ENCODE data around the gene SYNE2.

The SYNE2 gene

GRCh38 chr14:64232095-64232838 lies 379.5 kb downstream of the SYNE2 start:
- DNase-seq: no peak

GRCh38 chr14:64232944-64233343 lies 380.1 kb downstream of the SYNE2 start:
- DNase-seq: no peak

GRCh38 chr14:64233531-64234190 lies 380.9 kb downstream of the SYNE2 start:
- DNase-seq: no peak

GRCh38 chr14:64234877-64235651 lies 382.3 kb downstream of the SYNE2 start:
- no peak for DNase-seq

- DNase-seq: no peak
Observed at GRCh38 chr14:64235652-64236640, 383.1 kb downstream of the SYNE2 start.

GRCh38 chr14:64238049-64238448 lies 385.2 kb downstream of the SYNE2 start:
- no peak for DNase-seq

GRCh38 chr14:64238631-64239030 lies 385.8 kb downstream of the SYNE2 start:
- no peak for DNase-seq

GRCh38 chr14:64244279-64244678 lies 391.5 kb downstream of the SYNE2 start:
- DNase-seq: peak; percentile 34

GRCh38 chr14:64245491-64245890 lies 392.7 kb downstream of the SYNE2 start:
- no peak for DNase-seq

- DNase-seq: no peak
Observed at GRCh38 chr14:64246688-64247087, 393.9 kb downstream of the SYNE2 start.

GRCh38 chr14:64247195-64247594 lies 394.4 kb downstream of the SYNE2 start:
- no peak for DNase-seq

GRCh38 chr14:64248689-64249088 lies 395.9 kb downstream of the SYNE2 start:
- DNase-seq: no peak

- no peak for DNase-seq
Observed at GRCh38 chr14:64249363-64249762, 396.6 kb downstream of the SYNE2 start.

GRCh38 chr14:64253672-64254071 lies 400.9 kb downstream of the SYNE2 start:
- DNase-seq: no peak

GRCh38 chr14:64255756-64256155 lies 403.0 kb downstream of the SYNE2 start:
- DNase-seq: no peak

GRCh38 chr14:64260418-64260817 lies 407.6 kb downstream of the SYNE2 start:
- DNase-seq: no peak

- no peak for DNase-seq
Observed at GRCh38 chr14:64265222-64265621, 412.4 kb downstream of the SYNE2 start.

- no peak for DNase-seq
Observed at GRCh38 chr14:64266239-64266638, 413.4 kb downstream of the SYNE2 start.

GRCh38 chr14:64272019-64272418 lies 419.2 kb downstream of the SYNE2 start:
- no peak for DNase-seq
